NCI-H2081 (cell line): ENCODE measurements around the gene APOD.
A peak's percentile ranks its signal among the peaks of the same experiment; 100 is the strongest.

Experiments used
- DNase-seq, 2 experiments: peaks; one replicate each; lab custom pipeline; 2025; lab: John Stamatoyannopoulos, UW

Gene APOD

GRCh38 chr3:195587406-195587805 is 3.7 kb upstream of the APOD start:
- no peak for DNase-seq

GRCh38 chr3:195584543-195584870 is 767 bp upstream of the APOD start:
- no peak for DNase-seq

- DNase-seq, result no peak
These were observed 793 bp downstream of the APOD start for GRCh38 chr3:195582947-195583346.

GRCh38 chr3:195580744-195581443 is 2.8 kb downstream of the APOD start:
- no peak for DNase-seq

- DNase-seq, result no peak
These were observed 4.5 kb downstream of the APOD start for GRCh38 chr3:195579281-195579680.

GRCh38 chr3:195578565-195578964 is 5.2 kb downstream of the APOD start:
- no peak for DNase-seq

- DNase-seq, result no peak
These were observed 6.0 kb downstream of the APOD start for GRCh38 chr3:195577645-195578177.

GRCh38 chr3:195574497-195575304 is 9.0 kb downstream of the APOD start:
- no peak for DNase-seq

GRCh38 chr3:195573611-195574496 is 9.9 kb downstream of the APOD start:
- no peak for DNase-seq

GRCh38 chr3:195571361-195571760 is 12.4 kb downstream of the APOD start:
- no peak for DNase-seq

- peak in 1 of 2 experiments; percentile 14 for DNase-seq
These were observed 12.8 kb downstream of the APOD start for GRCh38 chr3:195570912-195571311.

- DNase-seq, result no peak
These were observed 13.4 kb downstream of the APOD start for GRCh38 chr3:195570344-195570743.

- DNase-seq, result no peak
These were observed 15.1 kb downstream of the APOD start for GRCh38 chr3:195568630-195569029.

GRCh38 chr3:195566797-195567196 is 16.9 kb downstream of the APOD start:
- no peak for DNase-seq

- no peak for DNase-seq
These were observed 18.0 kb downstream of the APOD start for GRCh38 chr3:195565716-195566115.

- DNase-seq, result no peak
These were observed 20.4 kb downstream of the APOD start for GRCh38 chr3:195563317-195563716.

GRCh38 chr3:195559723-195560409 is 23.9 kb downstream of the APOD start:
- peak; percentile 76 to 95 for DNase-seq

- peak; percentile 41 to 77 for DNase-seq
These were observed 25.1 kb downstream of the APOD start for GRCh38 chr3:195558602-195559001.

- DNase-seq, result no peak
These were observed 26.4 kb downstream of the APOD start for GRCh38 chr3:195557322-195557721.

GRCh38 chr3:195556390-195556789 is 27.4 kb downstream of the APOD start:
- DNase-seq, result peak in 1 of 2 experiments; percentile 24

- DNase-seq, result no peak
These were observed 28.6 kb downstream of the APOD start for GRCh38 chr3:195555110-195555509.

- DNase-seq, result no peak
These were observed 29.3 kb downstream of the APOD start for GRCh38 chr3:195554458-195554857.
